Gastrocnemius medialis (tissue), 4 donors: Measurements from ENCODE around the gene C2orf76. TPM values are rescaled to one million over a fixed set of nuclear protein-coding genes. Genes with fewer than 3 reads are reported as not detected.

Source experiments
- ATAC-seq, 2 donors: fragments of 150-250 bp; one replicate each; pipeline ENCODE4 v1.9.1; 2016
- DNase-seq, 2 donors: peaks; one replicate each; pipeline ENCODE4 v3.0.0-alpha.2; 2019
- H3K27ac ChIP-seq, 4 donors: fragments of 200-600 bp; sonication (generic); 1 replicate in 1 of 4; 2 replicates in 3 of 4; pipeline ENCODE4 v1.5.1; 2016 to 2018; ENCODE audit warnings: mild to moderate bottlenecking in 2 of 4, moderate library complexity in 1 of 4
- H3K27me3 ChIP-seq, 3 donors: fragments of 200-600 bp; sonication (generic) in 2 of 3; 1 replicate in 1 of 3; 2 replicates in 2 of 3; pipeline versions ENCODE4 v1.5.1 to v1.6.0; 2016 to 2019; ENCODE audit warnings: mild to moderate bottlenecking in 1 of 3, moderate library complexity in 1 of 3
- H3K36me3 ChIP-seq, 2 donors: fragments of 200-600 bp; sonication (generic) in 1 of 2; one replicate each; pipeline ENCODE4 v1.5.1; 2017 to 2018
- H3K4me1 ChIP-seq, 2 donors: fragments of 200-600 bp; sonication (generic) in 1 of 2; one replicate each; pipeline ENCODE4 v1.5.1; 2016 to 2017; ENCODE audit warnings: mild to moderate bottlenecking in 2 of 2
- H3K4me3 ChIP-seq, 4 donors: fragments of 200-600 bp; sonication (generic) in 3 of 4; 1 replicate in 1 of 4; 2 replicates in 3 of 4; pipeline ENCODE4 v1.5.1; 2016 to 2019; ENCODE audit warnings: mild to moderate bottlenecking in 2 of 4
- H3K9me3 ChIP-seq, 3 donors: fragments of 200-600 bp; sonication (generic) in 2 of 3; 1 replicate in 1 of 3; 2 replicates in 2 of 3; pipeline ENCODE4 v1.5.1; 2016 to 2019
- CTCF ChIP-seq, 5 experiments: fragments of 450-650 bp in 3 of 5; fragments of 200-600 bp in 2 of 5; sonication (generic) in 2 of 5; IDR thresholded peaks in 4 of 5; conservative IDR thresholded peaks in 1 of 5; 1 replicate in 4 of 5; 2 replicates in 1 of 5; pipeline ENCODE4 v1.5.1; 2016 to 2019; ENCODE audit warnings: antibody characterized with exemption in 5 of 5, mild to moderate bottlenecking in 3 of 5, moderate library complexity in 3 of 5
- POLR2A ChIP-seq, 2 donors: fragments of 450-650 bp; IDR thresholded peaks; one replicate each; pipeline ENCODE4 v1.6.1; 2017; ENCODE audit warnings: antibody characterized with exemption in 2 of 2, mild to moderate bottlenecking in 2 of 2, moderate library complexity in 2 of 2
- in situ Hi-C, 4 donors: fragments of 200-750 bp; cut with MboI; loops; one replicate each; pipeline versions ENCODE4 v1.15.0 to v1.8.0; 2017; ENCODE audit warnings: low sequenced_read_pairs in 4 of 4
- intact Hi-C: fragments of 100-400 bp; cut with DNase I; formaldehyde crosslinking; loops from one replicate; pipeline ENCODE4 v1.15.1; 2023; ENCODE audit warnings: low total_unique reads
- total RNA-seq, 4 donors: library from RNA; depleted of rRNA; stranded (reverse); fragments of >200 nt; gene quantifications; one replicate each; pipeline versions ENCODE4 v1.1.0 to v1.2.3, GENCODE V29; 2016

C2orf76 gene
- total RNA-seq, 4 donors from 2014 or later = 0.61 to 5.9 (median 2.6) TPM; not detected in 1

DNA sequence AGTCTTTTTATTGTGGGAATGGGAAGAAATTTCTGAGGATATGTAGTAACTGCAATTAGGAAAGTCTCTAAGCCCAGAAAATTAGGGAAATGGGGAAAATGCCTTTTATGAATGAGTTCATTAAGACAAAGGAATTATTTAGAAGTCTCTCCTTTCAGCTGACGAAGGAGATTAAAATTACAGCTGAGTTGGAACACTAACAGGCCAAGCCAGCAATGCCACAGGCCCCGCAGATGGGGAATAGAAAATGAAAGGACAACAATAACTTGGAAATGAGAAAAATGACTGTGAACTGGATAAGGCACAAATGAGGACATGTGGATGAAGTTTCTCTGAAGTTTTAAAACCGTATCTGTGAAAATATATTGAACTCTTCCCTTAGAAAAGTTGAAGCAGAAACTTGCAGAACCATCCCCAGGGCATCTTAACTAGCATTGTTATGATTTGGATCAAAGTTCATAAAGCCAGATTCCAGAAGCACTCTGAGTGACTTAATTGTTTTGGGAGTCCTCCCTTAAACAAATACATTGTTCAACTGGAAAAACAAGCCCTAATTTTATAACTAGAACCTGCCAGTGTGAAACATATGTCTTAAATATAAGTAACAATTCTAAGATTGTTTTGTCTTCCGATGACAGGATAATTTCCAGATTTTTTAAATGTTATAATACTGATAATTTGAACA, 51.3 kb downstream of the C2orf76 start:
- DNase-seq (no peak), ATAC-seq (no peak)
- intact Hi-C loops = loop anchor here (2.0 kb wide), 1 partner anchor 55 kb away; no protein-coding TSS in a partner anchor
- H3K36me3 ChIP-seq = no peaks in the 10 kb centered on the region
- no peaks in the 10 kb centered on the region for H3K9me3 ChIP-seq
- peaks cover 19 to 26% of the 10 kb centered on the region in 2 donors for H3K4me1 ChIP-seq
- H3K27ac ChIP-seq = peak overlapping the region; percentile 32 to 45 (median 38)
- no peaks in the 10 kb centered on the region for H3K27me3 ChIP-seq
- in situ Hi-C loops = loop anchor here in 3 of 4 donors (25.0 kb wide), 2 partner anchors 303 to 428 kb away; no protein-coding TSS in a partner anchor
- no peak for TF ChIP-seq CTCF (IDR thresholded peaks at IDR 0.05 in 4 of 5, conservative IDR thresholded peaks at IDR 0.05 in 1 of 5)
- no peak for TF ChIP-seq POLR2A (IDR thresholded peaks at IDR 0.05)
- H3K4me3 ChIP-seq = no peak overlapping the region

- intact Hi-C loops = loop anchor here (5.0 kb wide), 3 partner anchors 90 to 430 kb away; partner anchors contain the start of gene STEAP3
- ATAC-seq = no peak
Observed at GRCh38 chr2:119311831-119312230, 54.8 kb downstream of the C2orf76 start.

DNA sequence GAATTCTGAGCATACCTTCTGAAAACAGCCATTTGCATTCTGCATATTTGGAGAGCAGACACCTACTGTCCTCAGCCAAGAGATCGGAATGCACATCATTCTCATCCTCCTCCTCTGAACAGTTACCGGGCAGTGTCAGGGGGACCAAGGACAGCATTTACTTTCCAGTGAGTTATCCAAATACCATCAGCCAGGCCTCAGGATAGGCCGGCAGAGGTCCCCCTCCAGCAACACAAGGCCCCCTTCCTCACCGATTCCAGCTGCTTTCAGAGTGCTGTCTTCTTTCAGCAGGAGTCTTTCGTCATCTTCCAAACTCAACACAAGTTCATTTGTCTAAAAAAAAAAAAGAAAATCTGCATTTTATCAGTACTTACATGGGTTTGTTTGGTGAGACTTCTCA, 55.3 kb downstream of the C2orf76 start:
- ATAC-seq = no peak
- DNase-seq = no peak
- no peak overlapping the region for H3K4me3 ChIP-seq
- H3K4me1 ChIP-seq = peaks cover 0 to 17% of the 10 kb centered on the region in 2 donors
- H3K36me3 ChIP-seq = no peaks in the 10 kb centered on the region
- H3K9me3 ChIP-seq = no peaks in the 10 kb centered on the region
- intact Hi-C loops (loop anchor here (5.0 kb wide), 3 partner anchors 89 to 429 kb away; partner anchors contain the start of gene STEAP3), in situ Hi-C loops (loop anchor here in 3 of 4 donors (25.0 kb wide), 2 partner anchors 299 to 424 kb away; no protein-coding TSS in a partner anchor)
- H3K27ac ChIP-seq = peak overlapping the region in 1 of 4 donors; percentile 2
- no peak for TF ChIP-seq CTCF (IDR thresholded peaks at IDR 0.05 in 4 of 5, conservative IDR thresholded peaks at IDR 0.05 in 1 of 5)
- no peak for TF ChIP-seq POLR2A (IDR thresholded peaks at IDR 0.05)
- no peaks in the 10 kb centered on the region for H3K27me3 ChIP-seq

More at GRCh38 chr2:119311831-119312230, 54.8 kb downstream of the C2orf76 start:
- Histone ChIP-seq H3K4me3 (no peak overlapping the region), H3K27me3 (no peaks in the 10 kb centered on the region), H3K4me1 (peaks cover 0 to 17% of the 10 kb centered on the region in 2 donors), H3K27ac (peak overlapping the region in 3 of 4 donors; percentile 2 to 78 (median 66)), H3K36me3 (no peaks in the 10 kb centered on the region), H3K9me3 (no peaks in the 10 kb centered on the region)
- in situ Hi-C loops = loop anchor here in 3 of 4 donors (25.0 kb wide), 2 partner anchors 300 to 425 kb away; no protein-coding TSS in a partner anchor
- DNase-seq = no peak
- TF ChIP-seq POLR2A (IDR thresholded peaks at IDR 0.05) = no peak
- TF ChIP-seq CTCF (IDR thresholded peaks at IDR 0.05 in 4 of 5, conservative IDR thresholded peaks at IDR 0.05 in 1 of 5) = no peak

DNA sequence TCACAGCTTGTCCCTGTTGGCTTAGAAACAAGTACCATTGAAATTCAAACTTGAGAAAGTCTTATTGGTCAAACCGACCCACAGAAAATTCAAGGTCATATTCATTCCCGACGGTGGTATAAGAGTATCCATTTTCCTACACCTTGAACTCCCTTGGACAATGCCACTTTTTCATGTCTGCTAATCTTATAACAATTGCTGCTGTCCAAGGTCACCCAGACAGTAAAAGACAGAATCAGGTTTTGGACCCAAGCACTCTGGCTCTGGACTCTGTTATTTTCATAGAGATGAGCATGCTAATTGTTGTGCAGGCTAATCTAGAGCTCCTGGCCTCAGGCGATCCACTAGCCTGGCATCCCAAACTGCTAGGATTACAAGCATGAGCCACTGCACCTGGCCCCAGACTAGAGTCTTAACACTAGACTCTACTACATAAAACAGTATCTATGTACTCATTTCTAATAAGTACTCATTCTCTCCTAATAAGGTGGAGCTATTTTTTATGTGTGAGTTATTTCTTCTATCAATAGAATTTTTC, 57.8 kb downstream of the C2orf76 start:
- no peak for DNase-seq
- intact Hi-C loops (loop anchor here (5.0 kb wide), 3 partner anchors 58 to 997 kb away; partner anchors contain the start of genes C2orf76 and DBI), in situ Hi-C loops (loop anchor here in 3 of 4 donors (25.0 kb wide), 2 partner anchors 297 to 422 kb away; no protein-coding TSS in a partner anchor)
- ATAC-seq = no peak
- Histone ChIP-seq H3K36me3 (no peaks in the 10 kb centered on the region), H3K4me1 (peaks cover 8 to 19% of the 10 kb centered on the region in 2 donors), H3K27me3 (no peaks in the 10 kb centered on the region), H3K9me3 (no peaks in the 10 kb centered on the region), H3K27ac (peak overlapping the region in 2 of 4 donors; percentile 26 to 42), H3K4me3 (no peak overlapping the region)
- TF ChIP-seq CTCF (IDR thresholded peaks at IDR 0.05 in 4 of 5, conservative IDR thresholded peaks at IDR 0.05 in 1 of 5) (no peak), POLR2A (IDR thresholded peaks at IDR 0.05) (no peak)
